ENCODE measurements around the gene KIAA0319L.

DNA sequence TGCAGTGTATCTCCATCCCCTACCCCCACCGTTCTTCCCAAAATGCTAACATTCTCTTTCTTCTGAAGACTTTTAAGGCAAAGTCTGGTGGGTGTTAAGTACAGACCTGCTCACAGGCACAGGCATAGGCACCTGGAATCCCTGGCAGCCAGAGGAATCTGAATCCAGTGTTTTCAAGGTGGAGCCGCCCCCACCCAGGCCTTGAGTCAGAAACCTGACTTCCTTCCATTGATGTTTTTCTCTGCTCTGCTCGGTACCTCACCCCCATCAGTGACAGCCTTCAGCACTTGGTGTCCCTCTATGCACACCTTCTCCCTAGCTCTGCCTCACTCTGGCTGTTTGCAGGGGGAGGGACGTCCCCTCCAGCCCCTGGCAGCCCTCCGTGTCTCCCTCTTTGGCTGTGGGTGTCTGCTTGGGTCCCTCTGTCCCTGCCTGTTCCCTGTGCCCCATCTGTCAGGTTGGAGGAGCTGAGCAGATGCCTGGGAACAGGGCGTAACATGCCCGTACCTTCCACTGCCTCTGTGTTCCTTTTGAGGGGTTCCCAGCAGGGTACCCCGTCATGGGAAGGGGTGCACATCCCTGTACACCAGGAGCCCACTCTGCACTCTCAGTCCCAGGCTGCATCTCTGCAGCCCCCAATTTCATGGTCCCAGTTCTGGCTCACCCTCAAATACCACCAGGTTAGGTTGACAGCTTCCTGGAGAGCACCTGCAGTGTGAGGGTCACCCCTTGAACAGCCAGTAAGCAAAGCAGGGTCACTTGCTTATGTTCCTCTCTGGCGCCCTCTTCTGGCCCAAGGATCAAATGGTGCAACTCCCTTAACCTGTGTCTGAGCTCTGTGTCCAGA, 7.1 kb upstream of the KIAA0319L start:
- TF ChIP-seq, protein P1, sequence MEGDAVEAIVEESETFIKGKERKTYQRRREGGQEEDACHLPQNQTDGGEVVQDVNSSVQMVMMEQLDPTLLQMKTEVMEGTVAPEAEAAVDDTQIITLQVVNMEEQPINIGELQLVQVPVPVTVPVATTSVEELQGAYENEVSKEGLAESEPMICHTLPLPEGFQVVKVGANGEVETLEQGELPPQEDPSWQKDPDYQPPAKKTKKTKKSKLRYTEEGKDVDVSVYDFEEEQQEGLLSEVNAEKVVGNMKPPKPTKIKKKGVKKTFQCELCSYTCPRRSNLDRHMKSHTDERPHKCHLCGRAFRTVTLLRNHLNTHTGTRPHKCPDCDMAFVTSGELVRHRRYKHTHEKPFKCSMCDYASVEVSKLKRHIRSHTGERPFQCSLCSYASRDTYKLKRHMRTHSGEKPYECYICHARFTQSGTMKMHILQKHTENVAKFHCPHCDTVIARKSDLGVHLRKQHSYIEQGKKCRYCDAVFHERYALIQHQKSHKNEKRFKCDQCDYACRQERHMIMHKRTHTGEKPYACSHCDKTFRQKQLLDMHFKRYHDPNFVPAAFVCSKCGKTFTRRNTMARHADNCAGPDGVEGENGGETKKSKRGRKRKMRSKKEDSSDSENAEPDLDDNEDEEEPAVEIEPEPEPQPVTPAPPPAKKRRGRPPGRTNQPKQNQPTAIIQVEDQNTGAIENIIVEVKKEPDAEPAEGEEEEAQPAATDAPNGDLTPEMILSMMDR (IDR thresholded peaks at IDR 0.05) = peak; percentile 82
- no peak for TF ChIP-seq EZH2 (IDR thresholded peaks at IDR 0.05)

Data from neural progenitor cell (in vitro differentiated cells).